GM18868 (cell line): ENCODE data around the gene MARVELD2.
"Not testable (repeated sequence)": the region's sequence is repeated elsewhere in the genome, so short reads cannot be mapped to it uniquely, and the experiment has no call there.

Experiments
- ATAC-seq: cut with Tn5 transposase; IDR thresholded peaks from one replicate; pipeline ENCODE4 v1.9.1; 2021; ENCODE audit warnings: mild to moderate bottlenecking, moderate library complexity; ENCODE audit not compliant: unreplicated experiment

MARVELD2 gene

DNA sequence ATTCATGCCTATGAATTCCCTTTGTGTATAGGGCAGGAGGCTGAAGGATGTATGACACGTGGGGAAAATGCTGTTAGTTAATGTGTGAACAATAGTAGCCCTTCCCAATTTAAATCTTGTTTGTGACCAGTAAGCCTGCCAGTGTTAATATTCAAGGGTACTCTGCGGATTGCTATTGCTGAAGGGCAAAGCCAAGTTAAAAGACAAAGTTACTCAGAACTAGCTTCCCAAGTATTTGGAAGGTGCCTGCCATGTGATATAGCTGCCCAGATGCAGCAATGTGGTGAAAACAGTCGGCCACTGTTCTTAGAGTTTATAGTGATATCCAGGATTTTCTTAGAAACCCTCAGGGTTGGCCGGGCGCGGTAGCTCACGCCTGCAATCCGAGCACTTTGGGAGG lies 34.6 kb downstream of the MARVELD2 start:
- no peak for ATAC-seq

DNA sequence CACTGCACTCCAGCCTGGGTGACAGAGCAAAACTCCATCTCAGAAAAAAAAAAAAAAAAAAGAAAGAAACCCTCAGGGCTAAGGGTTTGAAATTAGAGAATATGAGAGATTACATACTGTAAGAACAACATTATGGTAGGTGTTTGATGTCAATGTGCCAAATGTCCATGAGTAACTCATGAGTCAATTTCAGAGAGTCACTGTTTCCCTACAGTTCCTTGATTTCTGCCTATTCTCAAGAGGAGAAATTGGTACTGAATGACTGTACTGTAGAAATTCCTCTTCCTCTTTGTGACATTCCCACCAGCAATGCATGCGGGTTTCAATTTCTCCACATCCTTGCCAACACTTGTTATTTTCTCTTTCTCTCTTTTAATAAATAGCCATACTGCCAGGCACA lies 35.2 kb downstream of the MARVELD2 start:
- ATAC-seq, result no peak

DNA sequence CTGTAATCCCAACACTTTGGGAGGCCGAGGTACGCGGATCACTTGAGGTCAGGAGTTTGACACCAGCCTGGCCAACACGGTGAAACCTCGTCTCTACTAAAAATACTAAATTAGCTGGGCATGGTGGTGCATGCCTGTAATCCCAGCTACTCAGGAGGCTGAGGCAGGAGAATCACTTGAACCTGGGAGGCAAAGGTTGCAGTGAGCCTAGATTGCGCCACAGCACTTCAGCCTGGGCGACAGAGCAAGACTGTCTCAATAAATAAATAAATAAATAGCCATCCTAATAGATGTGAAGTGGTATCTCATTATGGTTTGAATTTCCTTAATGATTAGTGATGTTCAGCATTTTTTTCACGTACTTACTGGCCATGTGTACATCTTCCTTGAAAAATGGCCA lies 35.6 kb downstream of the MARVELD2 start:
- ATAC-seq, result not testable (repeated sequence)

DNA sequence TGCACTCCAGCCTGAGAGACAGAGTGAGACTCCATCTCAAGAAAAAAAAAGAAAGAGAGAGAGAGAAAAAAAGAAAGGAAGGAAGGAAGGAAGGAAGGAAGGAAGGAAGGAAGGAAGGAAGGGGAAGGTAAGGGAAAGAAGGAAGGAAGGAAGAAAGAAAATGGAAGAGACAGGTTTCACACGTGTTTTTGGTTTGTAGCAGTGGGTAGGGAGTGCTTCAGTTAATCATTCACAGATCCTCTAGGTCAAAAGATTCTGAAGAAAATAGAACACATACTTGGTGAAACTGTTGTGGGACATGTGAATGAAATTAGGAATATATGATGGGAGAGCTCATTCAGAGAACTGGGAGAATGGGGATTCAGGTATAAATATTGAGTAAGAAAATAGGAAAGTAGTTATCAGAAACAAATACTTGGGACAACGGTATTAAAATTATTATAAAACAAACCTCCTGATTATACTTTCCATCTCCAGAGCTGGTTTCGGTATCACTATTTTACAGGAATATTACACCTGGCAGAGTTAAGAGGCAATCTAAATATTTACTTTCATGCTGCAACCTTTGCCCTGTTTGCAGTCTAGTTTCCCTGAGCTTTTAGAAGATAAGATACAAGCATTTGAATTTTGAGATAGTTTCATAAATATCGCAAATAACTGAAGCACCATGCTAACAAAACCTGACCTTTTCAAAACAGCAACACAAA lies 37.2 kb downstream of the MARVELD2 start:
- no peak for ATAC-seq

DNA sequence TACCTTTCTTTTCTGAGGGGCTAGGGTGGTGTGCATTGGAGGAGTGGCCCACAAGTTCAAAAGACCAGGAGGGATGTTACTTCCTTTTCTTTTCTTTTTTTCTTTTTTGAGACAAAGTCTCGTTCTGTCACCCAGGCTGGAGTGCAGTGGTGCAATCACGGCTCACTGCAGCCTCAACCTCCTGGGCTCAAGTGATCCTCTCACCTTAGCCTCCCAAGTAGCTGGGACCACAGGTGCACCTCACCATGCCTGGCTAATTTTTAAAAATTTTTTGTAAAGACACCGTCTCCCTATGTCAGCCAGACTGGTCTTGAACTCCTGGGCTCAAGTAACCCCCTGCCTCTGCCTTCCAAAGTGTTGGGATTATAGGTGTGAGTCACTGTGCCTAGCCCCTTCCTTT lies 38.6 kb downstream of the MARVELD2 start:
- not testable (repeated sequence) for ATAC-seq

DNA sequence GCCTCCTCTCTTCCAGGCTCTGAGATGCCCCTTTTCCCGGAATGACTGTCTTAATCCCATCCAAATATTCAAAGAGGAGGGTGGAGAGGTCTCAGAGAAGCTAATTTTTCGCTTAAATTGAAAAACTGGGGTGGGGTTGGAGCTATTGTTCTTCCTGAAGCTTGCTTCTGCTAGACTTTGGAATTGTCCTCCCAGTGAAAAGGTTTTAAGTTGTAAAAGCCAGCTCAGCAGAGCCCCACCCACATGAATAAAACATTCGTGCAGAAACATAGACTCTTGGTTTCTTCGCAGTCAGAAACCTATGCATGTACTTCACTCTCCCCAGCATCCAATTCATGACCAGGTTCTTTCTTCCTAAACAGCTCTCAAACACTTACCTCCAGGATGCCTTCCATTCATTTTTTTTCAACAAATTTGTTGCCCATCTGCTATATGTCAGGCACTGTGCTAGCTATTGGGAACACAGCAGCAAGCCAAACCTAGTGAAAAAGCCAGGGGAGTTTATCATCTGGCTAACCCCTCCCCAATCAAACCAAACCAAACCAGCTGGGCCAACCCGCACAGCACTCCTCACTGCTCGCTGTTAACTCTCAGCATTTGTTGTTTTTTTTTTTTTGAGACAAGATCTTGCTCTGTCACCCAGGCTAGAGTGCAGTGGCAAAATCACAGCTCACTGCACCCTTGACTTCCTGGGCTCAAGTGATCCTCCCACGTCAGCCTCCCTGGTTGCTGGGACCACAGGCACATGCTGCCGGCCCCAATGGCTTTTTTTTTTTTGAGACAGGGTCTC lies 39.7 kb downstream of the MARVELD2 start:
- no peak for ATAC-seq

DNA sequence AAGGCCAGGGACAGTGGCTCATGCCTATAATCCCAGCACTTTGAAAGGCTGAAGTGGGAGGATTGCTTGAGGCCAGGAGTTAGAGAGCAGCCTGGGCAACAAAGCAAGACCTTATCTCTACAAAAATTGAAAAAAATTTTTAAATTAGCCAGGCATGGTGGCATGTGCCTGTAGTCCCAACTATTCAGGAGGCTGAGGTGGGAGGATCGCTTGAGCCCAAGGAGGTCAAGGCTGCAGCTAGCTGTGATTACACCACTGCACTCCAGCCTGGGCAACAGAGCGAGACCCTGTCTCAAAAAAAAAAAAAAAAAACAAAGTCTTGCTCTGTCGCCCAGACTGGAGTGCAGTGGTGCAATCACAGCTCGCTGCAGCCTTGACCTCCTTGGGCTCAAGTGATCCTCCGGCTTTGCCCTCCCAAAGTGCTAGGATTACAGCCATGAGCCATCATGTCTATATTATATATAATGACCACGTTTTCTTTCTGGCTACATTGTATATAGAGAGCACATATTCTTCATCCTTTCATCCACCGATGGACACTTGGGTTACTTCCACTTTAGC lies 40.6 kb downstream of the MARVELD2 start:
- ATAC-seq, result not testable (repeated sequence)

DNA sequence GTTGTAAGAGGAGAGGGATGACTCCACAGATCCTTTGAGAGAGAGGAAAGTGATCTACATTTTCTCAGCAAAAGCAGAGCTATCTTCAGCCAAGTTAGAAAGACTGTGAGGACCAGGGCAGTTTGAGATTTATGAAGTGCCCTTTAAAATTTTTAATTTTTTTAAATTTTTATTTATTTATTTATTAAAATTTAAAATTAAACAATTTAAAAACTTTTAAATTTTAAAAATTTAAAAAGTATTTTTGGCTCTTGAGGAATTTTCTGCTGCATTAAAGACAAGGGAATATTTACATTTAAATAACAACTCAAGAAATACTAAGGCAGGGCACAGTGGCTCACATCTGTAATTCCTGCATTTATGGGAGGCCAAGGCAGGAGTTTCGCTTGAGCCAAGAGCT lies 47.3 kb downstream of the MARVELD2 start:
- no peak for ATAC-seq

DNA sequence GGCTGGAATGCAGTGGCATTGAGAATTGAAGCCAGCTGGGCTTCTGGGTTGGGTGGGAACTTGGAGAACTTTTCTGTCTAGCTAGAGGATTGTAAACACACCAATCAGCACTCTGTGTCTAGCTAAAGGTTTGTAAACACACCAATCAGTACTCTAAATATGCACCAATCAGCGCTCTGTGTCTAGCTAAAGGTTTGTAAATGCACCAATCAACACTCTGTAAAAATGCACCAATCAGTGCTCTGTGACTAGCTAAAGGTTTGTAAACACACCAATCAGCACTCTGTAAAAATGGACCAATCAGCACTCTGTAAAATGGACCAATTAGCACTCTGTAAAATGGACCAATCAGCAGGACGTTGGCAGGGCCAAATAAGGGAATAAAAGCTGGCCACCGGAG lies 51.5 kb downstream of the MARVELD2 start:
- ATAC-seq, result not testable (repeated sequence)

DNA sequence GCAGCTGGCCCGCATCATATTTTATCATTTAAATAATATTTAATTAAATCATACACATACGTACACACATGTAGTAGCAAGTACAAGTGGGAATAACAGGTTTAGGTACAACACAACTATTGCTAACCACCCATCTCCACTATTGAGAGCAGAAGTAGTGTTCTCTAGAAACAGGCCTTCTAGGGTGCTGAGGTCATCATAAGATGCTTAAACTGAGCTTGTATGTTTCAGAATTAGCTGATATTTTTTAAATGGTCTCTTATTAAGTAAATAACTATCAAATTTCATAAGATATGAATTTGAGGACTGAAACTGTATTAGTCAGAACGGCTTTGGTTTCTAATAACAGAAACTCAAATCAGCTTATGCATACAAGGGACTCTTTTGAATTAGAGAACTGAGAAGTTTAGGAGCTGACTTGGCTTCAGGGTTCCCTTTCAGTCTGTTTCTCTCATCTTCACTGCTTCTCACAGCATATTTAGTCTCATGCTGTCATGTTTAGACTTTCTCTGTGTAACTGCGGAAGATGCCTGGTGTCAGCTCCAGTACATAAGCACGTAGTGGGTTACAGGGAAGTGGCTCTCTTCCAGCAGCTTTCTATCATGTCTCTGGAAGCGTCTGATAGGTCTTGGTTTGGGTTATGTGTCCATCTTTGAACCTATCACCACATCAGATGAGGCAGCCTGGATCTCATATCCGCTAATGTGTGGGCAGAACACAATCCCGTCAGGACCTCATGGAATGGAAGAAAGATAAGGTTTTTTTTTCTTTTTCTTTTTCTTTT lies 52.7 kb downstream of the MARVELD2 start:
- peak; percentile 95 for ATAC-seq

DNA sequence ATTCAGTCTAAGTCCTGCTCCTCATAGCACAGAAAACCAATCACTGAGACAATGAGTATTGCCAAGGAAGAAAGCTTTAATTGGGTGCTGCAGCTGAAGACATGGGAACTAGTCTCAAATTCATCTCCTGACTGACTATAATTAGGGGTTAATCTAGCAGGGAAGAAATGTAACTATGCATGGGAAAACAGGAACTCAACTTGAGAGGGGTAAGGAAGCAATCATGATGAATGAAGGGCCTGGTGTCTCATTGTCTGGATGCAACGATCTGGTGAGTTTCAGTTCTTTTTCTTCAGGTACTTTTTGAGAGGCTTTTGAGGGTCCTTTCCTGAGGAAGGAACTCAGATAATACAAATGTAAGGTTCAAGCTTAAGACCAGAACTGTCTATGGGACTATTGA lies 53.7 kb downstream of the MARVELD2 start:
- ATAC-seq, result no peak

DNA sequence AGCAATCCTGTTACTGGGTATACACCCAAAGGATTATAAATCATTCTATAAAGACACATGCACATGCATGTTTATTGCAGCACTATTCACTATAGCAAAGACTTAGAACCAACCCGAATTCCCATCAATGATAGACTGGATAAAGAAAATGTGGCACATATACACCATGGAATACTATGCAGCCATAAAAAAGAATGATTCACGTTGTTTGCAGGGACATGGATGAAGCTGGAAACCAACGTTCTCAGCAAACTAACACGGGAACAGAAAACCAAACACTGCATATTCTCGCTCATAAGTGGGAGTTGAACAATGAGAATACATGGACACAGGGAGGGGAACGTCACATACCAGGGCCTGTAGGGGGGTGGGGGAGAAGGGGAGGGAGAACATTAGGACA lies 56.6 kb downstream of the MARVELD2 start:
- not testable (repeated sequence) for ATAC-seq

DNA sequence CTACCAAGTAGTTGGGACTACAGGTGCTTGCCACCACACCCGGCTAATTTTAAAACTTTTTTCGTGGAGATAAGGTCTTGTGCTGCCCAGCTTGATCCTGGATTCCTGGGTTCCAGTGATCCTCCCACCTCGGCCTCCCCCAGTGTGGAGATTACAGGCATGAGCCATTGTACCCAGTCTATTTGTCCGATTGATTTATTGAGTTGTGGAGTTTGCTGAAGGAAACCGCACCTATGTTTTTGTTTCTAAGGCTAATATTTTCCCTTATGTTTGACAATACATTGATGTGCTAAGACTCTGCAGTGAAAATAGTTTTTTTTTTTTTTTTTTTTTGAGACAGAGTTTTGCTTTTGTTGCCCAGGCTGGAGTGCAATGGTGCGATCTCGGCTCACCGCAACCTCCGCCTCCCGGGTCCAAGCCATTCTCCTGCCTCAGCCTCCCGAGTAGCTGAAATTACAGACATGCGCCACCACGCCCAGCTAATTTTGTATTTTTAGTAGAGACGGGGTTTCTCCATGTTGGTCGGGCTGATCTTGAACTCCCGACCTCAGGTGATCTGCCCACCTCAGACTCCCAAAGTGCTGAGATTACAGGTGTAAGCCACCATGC lies 57.7 kb downstream of the MARVELD2 start:
- not testable (repeated sequence) for ATAC-seq

DNA sequence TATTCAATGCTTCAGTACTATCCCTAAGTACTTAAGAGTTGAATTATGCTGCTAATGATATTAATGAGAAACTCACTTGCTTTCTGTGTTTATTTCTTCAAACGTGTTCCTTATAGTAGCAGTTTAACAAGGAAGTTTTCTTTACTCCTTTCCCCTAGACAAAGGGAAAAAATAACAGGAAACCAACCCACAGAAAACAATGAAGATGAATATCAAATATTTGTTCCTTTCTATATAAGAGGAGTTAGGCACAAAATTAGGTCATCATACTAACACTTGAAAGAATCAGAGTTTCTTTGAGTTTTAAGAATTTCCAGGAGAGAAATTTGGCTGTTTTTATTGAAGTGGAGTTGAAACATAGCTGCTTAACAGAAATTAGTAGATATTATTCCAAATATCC lies 62.3 kb downstream of the MARVELD2 start:
- no peak for ATAC-seq

DNA sequence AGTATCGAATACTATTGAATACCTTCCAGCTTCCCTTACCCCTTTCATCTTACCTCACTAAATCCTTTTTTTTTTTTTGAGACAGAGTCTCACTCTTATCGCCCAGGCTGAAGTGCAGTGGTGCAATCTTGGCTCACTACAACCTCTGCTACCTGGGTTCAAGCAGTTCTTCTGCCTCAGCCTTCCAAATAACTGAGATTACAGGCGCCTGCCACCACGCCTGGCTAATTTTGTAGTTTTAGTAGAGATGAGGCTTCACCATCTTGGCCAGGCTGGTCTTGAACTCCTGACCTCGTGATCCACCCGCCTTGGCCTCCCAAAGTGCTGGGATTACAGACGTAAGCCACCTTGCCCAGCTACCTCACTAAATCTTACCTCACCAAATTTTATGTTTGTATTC lies 63.4 kb downstream of the MARVELD2 start:
- not testable (repeated sequence) for ATAC-seq

DNA sequence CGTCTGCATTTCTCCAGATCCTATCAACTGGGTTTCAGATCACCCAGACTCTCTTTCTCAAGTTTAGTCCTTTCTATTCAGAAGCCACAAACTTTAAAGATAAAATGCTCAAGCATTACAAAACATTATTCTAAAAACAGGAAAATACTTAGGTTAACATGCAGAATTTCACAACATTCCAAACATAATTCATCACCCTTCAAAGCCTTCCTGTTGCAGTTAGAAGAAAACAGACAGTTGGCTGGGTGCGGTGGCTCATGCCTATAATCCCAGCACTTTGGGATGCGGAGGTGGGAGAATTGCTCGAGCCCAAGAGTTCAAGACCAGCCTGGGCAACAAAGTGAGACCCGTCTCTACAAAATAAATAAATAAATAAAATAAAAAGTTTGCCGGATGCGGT lies 70.0 kb downstream of the MARVELD2 start:
- ATAC-seq, result no peak

DNA sequence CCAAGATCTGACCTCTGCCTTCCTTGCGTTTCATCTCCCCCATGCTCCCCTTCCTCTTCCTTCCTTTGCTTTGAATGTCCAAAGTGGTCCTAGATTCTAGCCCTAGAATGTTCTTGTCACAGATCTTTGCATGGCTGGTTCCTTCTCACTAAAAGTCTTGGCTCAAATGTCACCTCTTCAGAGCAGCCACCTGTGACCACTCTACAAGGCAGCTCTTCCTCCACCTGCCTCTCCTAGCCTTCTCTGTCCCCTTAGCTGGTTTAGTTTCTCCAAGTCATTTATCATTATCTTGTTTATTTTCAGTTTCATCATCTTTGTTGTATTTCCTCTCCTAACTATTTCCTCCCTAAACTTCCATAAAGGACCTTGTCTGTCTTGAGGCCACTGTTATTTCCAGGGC lies 70.6 kb downstream of the MARVELD2 start:
- ATAC-seq, result no peak

DNA sequence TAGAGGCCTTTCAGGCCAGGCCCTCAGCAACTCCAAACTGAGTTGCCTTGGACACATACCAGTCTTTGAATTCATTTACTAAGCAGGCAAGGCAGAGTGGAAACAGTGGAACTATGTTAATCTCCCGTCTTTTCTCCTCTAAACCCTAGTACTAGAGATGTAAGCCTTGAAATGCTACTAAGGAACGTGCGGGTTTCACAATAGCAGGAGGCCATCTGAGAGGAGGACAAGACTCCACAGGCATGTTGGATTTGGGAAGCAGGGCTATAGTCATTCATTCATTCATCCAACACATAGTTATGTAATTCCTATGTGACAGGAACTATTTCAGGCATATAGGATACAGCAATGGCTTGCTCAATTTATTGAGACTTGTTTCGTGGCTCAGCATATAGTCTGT lies 74.3 kb downstream of the MARVELD2 start:
- no peak for ATAC-seq

DNA sequence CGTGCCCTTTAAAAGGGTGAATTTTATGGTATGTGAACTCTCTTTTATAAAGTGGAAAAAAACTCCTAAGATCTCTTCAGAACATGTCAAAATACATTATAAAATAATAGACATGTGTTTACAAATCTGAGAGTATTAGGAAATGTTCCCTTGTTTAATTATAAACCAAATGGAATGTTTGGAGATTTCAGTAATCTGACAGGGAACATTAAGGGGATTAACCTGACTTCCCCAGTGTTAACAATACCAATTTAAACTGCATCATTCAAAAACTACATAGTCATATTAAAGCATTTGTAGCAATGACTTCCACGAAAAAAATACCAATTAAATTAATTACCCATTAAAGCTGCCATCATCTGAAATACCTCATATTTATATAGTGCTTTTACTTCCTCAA lies 76.1 kb downstream of the MARVELD2 start:
- ATAC-seq, result no peak

DNA sequence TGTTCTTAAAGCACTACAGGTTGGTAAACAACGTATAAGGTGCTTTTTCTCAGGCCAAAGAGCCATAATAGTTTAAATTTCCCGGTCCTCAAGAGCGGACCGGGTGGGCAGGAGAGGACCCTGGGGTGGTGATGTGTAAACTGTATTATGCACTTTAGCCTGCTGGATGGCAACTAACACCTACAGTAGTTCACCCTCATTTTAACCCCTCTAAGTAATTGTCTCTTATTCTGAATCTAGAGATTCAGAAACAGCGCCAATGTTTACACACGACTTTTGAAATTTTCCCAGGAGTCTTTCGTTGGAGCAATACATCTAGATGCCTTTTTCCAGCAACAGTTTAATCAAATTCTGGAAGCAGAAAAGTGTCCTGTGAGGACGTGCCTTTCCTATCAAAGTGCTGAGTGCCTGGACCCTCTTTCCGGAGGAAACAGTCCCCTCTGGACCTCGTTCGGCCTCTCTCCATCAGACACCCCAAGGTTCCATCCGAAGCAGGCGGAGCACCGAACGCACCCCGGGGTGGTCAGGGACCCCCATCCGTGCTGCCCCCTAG lies 77.0 kb downstream of the MARVELD2 start:
- no peak for ATAC-seq
